GM23338 (cell line): Measurements from ENCODE around the gene CHRNA7.

Experiments
- CREB1 ChIP-seq: fragments of 250-450 bp; sonication (Bioruptor Pico); IDR thresholded peaks from 2 replicates; pipeline ENCODE4 v1.5.0; 2020; ENCODE audit warnings: low read depth, mild to moderate bottlenecking, moderate library complexity
- CTCF ChIP-seq, 2 experiments: fragments of 200-600 bp in 1 of 2; sonication (generic) in 1 of 2; conservative IDR thresholded peaks; 2 replicates each; pipeline versions ENCODE4 v1.5.1 to v1.6.1; 2016 to 2017; ENCODE audit warnings: antibody characterized with exemption in 2 of 2, low read depth in 2 of 2, mild to moderate bottlenecking in 2 of 2, moderate library complexity in 1 of 2
- ETS1 ChIP-seq: IDR thresholded peaks from 2 replicates; pipeline ENCODE4 v1.6.1; 2016; ENCODE audit warnings: antibody characterized with exemption
- EZH2 ChIP-seq: fragments of 200-600 bp; sonication (generic); IDR thresholded peaks from one replicate; pipeline ENCODE4 v1.8.0; 2017; ENCODE audit warnings: antibody characterized with exemption, mild to moderate bottlenecking, low read depth; ENCODE audit not compliant: unreplicated experiment
- EZH2phosphoT487 ChIP-seq: fragments of 200-600 bp; sonication (generic); IDR thresholded peaks from one replicate; pipeline ENCODE4 v1.8.1; 2018; ENCODE audit warnings: antibody characterized with exemption; ENCODE audit not compliant: unreplicated experiment
- JUNB ChIP-seq: IDR thresholded peaks from one replicate; pipeline ENCODE4 v1.6.1; 2016; ENCODE audit warnings: antibody characterized with exemption; ENCODE audit not compliant: unreplicated experiment
- POLR2AphosphoS5 ChIP-seq: IDR thresholded peaks from 2 replicates; pipeline ENCODE4 v1.6.1; 2016; ENCODE audit warnings: antibody characterized with exemption, low read depth
- REST ChIP-seq: IDR thresholded peaks from one replicate; pipeline ENCODE4 v1.6.1; 2018; ENCODE audit warnings: antibody characterized with exemption; ENCODE audit not compliant: unreplicated experiment
- STAT1 ChIP-seq: IDR thresholded peaks from one replicate; pipeline ENCODE4 v1.6.1; 2016; ENCODE audit warnings: antibody characterized with exemption; ENCODE audit not compliant: unreplicated experiment

- TF ChIP-seq REST = no peak
- TF ChIP-seq CTCF (conservative IDR thresholded peaks at IDR 0.05; ENCODE audit: low read depth in 2 of 2) = no peak
- no peak for TF ChIP-seq EZH2
- TF ChIP-seq CREB1 (CRISPR knock-in tag) = no peak
- TF ChIP-seq EZH2phosphoT487 = no peak
- no peak for TF ChIP-seq POLR2AphosphoS5
- no peak for TF ChIP-seq STAT1
- no peak for TF ChIP-seq ETS1
- TF ChIP-seq JUNB = no peak
Measured at GRCh38 chr15:32007355-32007960, 22.9 kb upstream of the CHRNA7 start.
